Muscle of leg (tissue), 11 donors: Measurements from ENCODE around the gene GPS2. TPM values are rescaled to one million over a fixed set of nuclear protein-coding genes. Genes with fewer than 3 reads are reported as not detected.

Experiments
- DNase-seq: peaks from one replicate; pipeline ENCODE4 v3.0.0; 2013
- H3K27ac ChIP-seq: one replicate; pipeline ENCODE4 v1.5.1; 2013; ENCODE audit warnings: mild to moderate bottlenecking, low read length, control low read depth
- H3K27me3 ChIP-seq: one replicate; pipeline ENCODE4 v1.6.1; 2013; ENCODE audit warnings: low read length; ENCODE audit not compliant: control insufficient read depth, insufficient read depth
- H3K36me3 ChIP-seq: one replicate; pipeline ENCODE4 v1.6.1; 2013; ENCODE audit warnings: low read length; ENCODE audit not compliant: control insufficient read depth, insufficient read depth
- H3K4me1 ChIP-seq: one replicate; pipeline ENCODE4 v1.6.1; 2013; ENCODE audit warnings: low read length; ENCODE audit not compliant: control insufficient read depth, insufficient read depth
- H3K4me3 ChIP-seq: one replicate; pipeline ENCODE4 v1.5.1; 2013; ENCODE audit warnings: low read length, control low read depth
- H3K9me3 ChIP-seq: replicated peaks from 2 replicates; pipeline ENCODE4 v1.6.1; 2013; ENCODE audit warnings: low read depth, low read length; ENCODE audit not compliant: control insufficient read depth
- WGBS: methylation state at CpG from one replicate; pipeline ENCODE4 v1.1.5; 2013; ENCODE audit warnings: missing lambda C conversion rate; ENCODE audit not compliant: insufficient coverage; 5-methylcytosine and 5-hydroxymethylcytosine counted together
- polyA plus RNA-seq, 8 donors: library from polyadenylated mRNA; unstranded; fragments of 120-200 nt; gene quantifications; one replicate each; pipeline versions ENCODE4 v1.2.1 to v1.2.3, GENCODE V29; 2013; ENCODE audit warnings: inconsistent platforms in 1 of 8, low replicate concordance in 1 of 8; ENCODE audit not compliant: insufficient read length in 8 of 8, insufficient read depth in 1 of 8
- total RNA-seq: library from RNA; stranded (reverse); fragments of 120-200 nt; gene quantifications from one replicate; pipeline ENCODE4 v1.2.4, GENCODE V29; 2013

GPS2 gene
- total and polyA plus RNA-seq, 9 donors, result 34.7 to 65.9 (median 59.6) TPM

DNA sequence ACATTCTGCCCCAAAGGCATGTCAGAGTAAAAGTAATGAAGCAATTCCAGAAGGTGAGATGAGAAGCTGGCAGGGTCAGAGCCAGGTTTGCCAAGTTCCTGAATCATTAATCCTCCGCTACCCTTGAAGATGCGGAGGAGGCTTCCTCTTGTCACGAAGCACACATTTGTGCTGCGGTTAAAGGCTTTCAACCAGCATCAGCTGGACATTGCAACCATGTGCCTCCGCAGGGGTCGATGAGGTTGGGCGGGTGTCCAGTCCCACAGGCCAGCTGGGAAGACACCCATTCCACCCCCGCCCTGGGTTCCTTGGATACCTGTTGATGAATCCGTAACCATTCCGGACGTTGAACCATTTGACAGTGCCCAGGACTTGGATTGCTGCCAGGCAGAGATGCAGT lies 22.0 kb downstream of the GPS2 start:
- H3K4me1 ChIP-seq, result peaks cover 44% of the 10 kb centered on the region
- H3K4me3 ChIP-seq, result no peak overlapping the region
- H3K27ac ChIP-seq, result peak overlapping the region; percentile 65
- DNase-seq, result no peak
- no peaks in the 10 kb centered on the region for H3K36me3 ChIP-seq
- H3K27me3 ChIP-seq, result peaks cover 79% of the 10 kb centered on the region
- WGBS, result 84% methylated on average over 7 of the region's 11 CpGs
- H3K9me3 ChIP-seq, result no peaks in the 10 kb centered on the region

DNA sequence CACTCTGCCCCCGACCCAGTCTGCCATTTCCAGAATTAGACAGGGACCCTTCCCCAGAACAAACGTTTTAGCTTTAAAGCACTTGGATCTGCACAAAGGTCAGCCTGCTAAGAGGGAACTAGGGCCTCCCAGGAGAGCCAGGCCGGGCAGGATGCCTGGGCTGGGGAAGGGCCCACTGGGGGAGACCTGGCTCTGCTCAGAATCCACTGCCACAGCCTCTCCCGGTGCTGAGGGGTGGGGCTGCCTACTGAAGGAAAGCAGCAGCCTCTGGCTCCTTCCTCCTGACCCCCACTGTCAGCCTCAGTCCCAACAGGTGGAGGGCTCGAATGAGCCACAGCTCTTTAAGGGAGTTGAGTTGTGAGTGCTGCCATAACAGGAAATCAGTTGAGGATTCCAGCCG lies 22.4 kb downstream of the GPS2 start:
- DNase-seq, result peak; percentile 36
- Histone ChIP-seq H3K36me3 (no peaks in the 10 kb centered on the region), H3K27ac (peak overlapping the region; percentile 65), H3K27me3 (peaks cover 77% of the 10 kb centered on the region), H3K9me3 (no peaks in the 10 kb centered on the region), H3K4me1 (peaks cover 44% of the 10 kb centered on the region), H3K4me3 (no peak overlapping the region)
- WGBS, result no CpG with 5 or more reads among the region's 6 CpGs

DNA sequence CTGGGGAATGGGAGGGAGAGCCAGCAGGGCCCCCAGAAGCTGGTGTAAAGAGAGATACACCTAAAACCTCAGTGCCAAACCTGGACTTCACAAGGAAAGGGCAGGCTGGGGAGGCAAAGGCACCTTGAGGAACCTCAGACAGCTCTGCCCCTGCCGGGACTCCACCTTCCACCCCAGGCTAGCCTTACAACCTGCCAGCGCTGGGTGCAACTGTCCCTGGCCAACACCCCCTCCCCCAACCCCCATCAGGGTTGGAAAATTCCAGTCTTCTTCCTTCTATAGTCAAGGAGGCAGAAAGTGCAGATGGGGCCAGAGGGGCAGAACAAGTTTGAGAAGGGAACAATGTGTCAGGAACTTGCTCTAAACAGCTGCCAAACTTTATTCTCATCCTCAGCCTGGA lies 23.0 kb downstream of the GPS2 start:
- DNase-seq, result no peak
- WGBS, result no CpG with 5 or more reads among the region's 2 CpGs
- Histone ChIP-seq H3K9me3 (no peaks in the 10 kb centered on the region), H3K27ac (no peak overlapping the region), H3K36me3 (no peaks in the 10 kb centered on the region), H3K4me1 (peaks cover 46% of the 10 kb centered on the region), H3K27me3 (peaks cover 76% of the 10 kb centered on the region), H3K4me3 (no peak overlapping the region)

DNA sequence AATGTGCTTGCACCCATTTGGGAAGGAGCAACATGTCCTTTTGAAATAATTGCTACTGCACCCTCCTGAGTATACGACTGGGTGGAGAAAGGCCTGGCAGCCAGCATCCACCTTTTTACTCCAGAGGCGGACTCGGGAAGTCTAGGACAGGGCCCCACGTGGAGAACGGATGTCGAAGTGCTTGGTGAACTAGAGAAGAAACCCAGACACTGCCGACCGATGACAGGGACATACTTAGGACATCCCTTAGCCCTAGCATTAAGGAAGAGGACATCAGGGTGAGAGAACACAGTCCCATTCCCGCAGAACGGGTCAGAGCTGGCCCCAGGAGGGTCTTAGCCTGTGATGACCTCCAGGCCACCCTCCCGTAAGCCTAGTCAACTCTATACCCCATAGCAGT lies 24.5 kb downstream of the GPS2 start:
- Histone ChIP-seq H3K4me1 (peaks cover 36% of the 10 kb centered on the region), H3K9me3 (no peaks in the 10 kb centered on the region), H3K27me3 (peaks cover 67% of the 10 kb centered on the region), H3K36me3 (peaks cover 6% of the 10 kb centered on the region), H3K4me3 (no peak overlapping the region), H3K27ac (no peak overlapping the region)
- WGBS, result 64% methylated on average over 9 of the region's 11 CpGs
- no peak for DNase-seq

DNA sequence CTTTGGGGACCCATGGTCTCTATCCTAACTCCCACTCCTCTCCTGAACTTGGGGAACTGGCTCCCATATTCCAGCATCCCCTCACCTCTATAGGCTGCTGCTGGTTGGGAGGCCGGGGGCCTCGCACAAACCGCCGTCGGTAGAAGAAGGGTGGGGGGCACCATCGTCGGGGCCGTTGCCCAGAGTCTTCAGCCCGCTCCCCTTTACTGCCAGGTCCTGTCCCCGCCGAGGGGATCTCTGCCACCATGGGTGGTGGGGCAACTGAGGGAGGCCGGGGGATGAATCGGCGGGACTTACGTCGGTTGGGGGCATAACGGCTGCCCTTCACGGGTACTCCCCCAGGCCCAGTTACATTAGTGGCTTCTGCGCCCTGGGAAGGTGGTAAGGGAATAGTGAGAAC lies 25.0 kb downstream of the GPS2 start:
- Histone ChIP-seq H3K9me3 (no peaks in the 10 kb centered on the region), H3K27me3 (peaks cover 62% of the 10 kb centered on the region), H3K36me3 (peaks cover 11% of the 10 kb centered on the region), H3K27ac (no peak overlapping the region), H3K4me3 (no peak overlapping the region), H3K4me1 (peaks cover 33% of the 10 kb centered on the region)
- DNase-seq, result no peak
- WGBS, result 95% methylated on average over 9 of the region's 19 CpGs

DNA sequence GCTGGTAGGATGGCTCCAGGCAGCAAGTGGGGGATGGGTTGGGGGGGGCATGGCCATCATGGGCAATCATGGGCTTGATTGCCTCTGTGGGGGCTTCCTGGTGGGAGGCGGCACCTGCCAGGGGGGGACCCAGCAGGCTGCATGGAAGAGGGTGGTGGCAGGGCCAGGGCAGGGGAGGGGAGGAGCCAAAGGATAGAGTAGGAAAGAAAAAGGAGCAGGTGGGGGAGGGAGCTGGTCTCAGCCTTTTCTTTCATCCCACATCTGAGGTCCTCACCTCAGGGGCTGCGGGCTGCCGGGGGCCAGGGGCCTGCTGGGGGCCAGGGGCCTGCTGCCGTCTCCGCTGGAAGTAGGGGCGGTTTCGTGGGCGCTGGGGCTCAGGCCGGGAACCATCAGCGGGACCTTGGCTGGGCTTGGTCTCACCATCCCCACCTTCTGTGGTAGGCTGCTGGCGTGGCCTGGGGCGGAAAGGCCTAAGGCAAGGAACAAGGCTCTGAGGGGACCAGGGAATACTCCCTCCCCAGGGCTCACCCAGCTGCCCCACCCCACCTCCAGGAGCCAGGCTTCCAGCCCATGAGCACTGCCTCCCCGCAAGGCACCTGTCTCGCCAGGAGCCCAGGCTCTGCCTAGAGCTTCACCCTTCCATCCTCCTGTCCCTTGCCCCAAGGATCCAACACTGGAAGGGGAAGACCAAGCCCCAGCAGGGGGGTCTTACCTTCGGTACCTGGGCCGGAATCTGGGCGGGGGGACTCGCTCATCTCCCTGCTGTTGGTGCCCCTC lies 25.7 kb downstream of the GPS2 start:
- no peaks in the 10 kb centered on the region for H3K9me3 ChIP-seq
- peaks cover 18% of the 10 kb centered on the region for H3K36me3 ChIP-seq
- no peak overlapping the region for H3K4me3 ChIP-seq
- peaks cover 56% of the 10 kb centered on the region for H3K27me3 ChIP-seq
- H3K4me1 ChIP-seq, result peaks cover 28% of the 10 kb centered on the region
- no peak for DNase-seq
- 80% methylated on average over 15 of the region's 18 CpGs for WGBS
- no peak overlapping the region for H3K27ac ChIP-seq

DNA sequence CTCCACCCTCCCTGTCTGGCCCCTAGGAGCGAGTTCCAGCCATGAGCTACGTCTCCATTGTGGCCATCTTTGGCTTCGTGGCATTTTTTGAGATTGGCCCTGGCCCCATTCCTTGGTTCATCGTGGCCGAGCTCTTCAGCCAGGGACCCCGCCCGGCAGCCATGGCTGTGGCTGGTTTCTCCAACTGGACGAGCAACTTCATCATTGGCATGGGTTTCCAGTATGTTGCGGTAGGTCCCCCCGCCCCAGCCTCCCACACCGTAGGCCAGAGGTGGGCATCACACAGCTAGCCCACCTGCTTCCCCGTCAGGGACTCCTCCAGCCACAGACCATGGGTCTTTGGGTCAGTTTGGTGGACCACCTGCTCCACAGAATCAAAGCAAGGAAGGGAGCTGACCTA lies 29.5 kb downstream of the GPS2 start:
- 83% methylated on average over 9 of the region's 12 CpGs for WGBS
- peaks cover 29% of the 10 kb centered on the region for H3K4me1 ChIP-seq

DNA sequence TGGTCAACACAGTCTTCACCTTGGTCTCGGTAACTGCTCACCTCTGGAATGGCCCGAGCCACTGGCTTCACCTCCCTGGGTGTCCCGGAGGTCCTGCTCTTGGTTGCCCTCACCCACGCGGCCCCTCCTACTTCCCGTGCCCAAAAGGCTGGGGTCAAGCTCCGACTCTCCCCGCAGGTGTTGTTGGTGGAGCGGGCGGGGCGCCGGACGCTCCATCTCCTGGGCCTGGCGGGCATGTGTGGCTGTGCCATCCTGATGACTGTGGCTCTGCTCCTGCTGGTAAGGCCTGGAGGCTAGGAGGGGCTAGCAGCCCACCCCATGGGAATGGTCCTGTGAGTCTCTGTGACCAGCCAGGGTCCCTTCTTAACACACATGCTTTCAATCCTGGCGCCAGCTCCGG lies 30.2 kb downstream of the GPS2 start:
- Histone ChIP-seq H3K4me3 (no peak overlapping the region), H3K27ac (no peak overlapping the region), H3K4me1 (peaks cover 30% of the 10 kb centered on the region), H3K9me3 (no peaks in the 10 kb centered on the region), H3K36me3 (peaks cover 28% of the 10 kb centered on the region), H3K27me3 (peaks cover 45% of the 10 kb centered on the region)
- WGBS, result 92% methylated on average over 14 of the region's 16 CpGs
- DNase-seq, result no peak

More for the DNA sequence above, 29.5 kb downstream of the GPS2 start:
- DNase-seq, result no peak
- Histone ChIP-seq H3K9me3 (no peaks in the 10 kb centered on the region), H3K4me3 (no peak overlapping the region), H3K27me3 (peaks cover 52% of the 10 kb centered on the region), H3K27ac (no peak overlapping the region), H3K36me3 (peaks cover 28% of the 10 kb centered on the region)

DNA sequence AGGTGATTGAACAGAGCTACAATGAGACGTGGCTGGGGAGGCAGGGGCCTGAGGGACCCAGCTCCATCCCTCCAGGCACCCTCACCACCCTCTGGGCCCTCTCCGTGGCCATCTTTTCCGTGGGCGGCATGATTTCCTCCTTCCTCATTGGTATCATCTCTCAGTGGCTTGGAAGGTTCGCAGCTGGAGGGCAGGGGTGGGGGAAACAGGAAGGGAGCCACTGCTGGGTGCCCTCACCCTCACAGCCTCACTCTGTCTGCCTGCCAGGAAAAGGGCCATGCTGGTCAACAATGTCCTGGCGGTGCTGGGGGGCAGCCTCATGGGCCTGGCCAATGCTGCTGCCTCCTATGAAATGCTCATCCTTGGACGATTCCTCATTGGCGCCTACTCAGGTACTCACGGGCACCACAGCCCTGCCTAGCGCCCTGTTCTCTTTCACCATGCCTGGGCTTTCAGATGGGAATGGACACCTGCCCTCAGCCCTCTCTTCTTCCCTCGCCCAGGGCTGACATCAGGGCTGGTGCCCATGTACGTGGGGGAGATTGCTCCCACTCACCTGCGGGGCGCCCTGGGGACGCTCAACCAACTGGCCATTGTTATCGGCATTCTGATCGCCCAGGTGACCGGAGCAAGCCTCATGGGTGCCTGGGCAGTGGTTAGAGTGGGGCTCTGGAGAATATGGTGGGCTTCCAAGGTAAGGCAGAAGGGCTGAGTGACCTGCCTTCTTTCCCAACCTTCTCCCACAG lies 31.5 kb downstream of the GPS2 start:
- peaks cover 28% of the 10 kb centered on the region for H3K36me3 ChIP-seq
- peaks cover 30% of the 10 kb centered on the region for H3K4me1 ChIP-seq
- H3K4me3 ChIP-seq, result no peak overlapping the region
- no peaks in the 10 kb centered on the region for H3K9me3 ChIP-seq
- no peak overlapping the region for H3K27ac ChIP-seq
- H3K27me3 ChIP-seq, result peaks cover 39% of the 10 kb centered on the region
- WGBS, result 80% methylated on average over 8 of the region's 18 CpGs
- no peak for DNase-seq

DNA sequence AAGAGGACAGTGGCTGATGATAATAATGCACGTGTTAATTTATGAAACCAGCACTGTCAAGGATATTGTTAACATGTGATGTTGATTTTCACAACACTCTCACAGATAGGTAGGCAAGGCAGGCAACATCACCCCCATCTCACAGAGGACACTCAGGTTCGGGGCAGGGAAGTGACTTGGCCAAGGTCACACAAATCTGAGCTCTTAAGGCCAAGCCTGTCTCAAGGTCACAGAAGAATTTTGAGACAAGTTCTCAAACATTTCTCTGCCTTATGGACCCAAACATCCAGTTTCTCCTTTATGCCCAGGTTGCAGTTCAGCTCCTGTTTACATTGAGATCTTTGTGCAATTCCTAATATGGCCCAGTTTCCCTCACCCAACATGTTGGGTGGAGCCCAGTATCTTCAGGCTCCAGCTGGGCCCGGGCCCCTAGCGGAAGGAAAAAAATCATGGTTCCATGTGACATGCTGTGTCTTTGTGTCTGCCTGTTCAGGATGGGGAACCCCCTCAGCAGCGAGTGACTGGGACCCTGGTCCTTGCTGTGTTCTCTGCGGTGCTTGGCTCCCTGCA lies 32.3 kb downstream of the GPS2 start:
- WGBS, result 80% methylated on average over 5 of the region's 6 CpGs
- H3K4me1 ChIP-seq, result peaks cover 30% of the 10 kb centered on the region
- DNase-seq, result no peak
- H3K27me3 ChIP-seq, result peaks cover 37% of the 10 kb centered on the region
- no peaks in the 10 kb centered on the region for H3K9me3 ChIP-seq
- peak overlapping the region; percentile 61 for H3K4me3 ChIP-seq
- H3K36me3 ChIP-seq, result peaks cover 28% of the 10 kb centered on the region
- H3K27ac ChIP-seq, result peak overlapping the region; percentile 95
